ENCODE data around the gene ACADSB.

DNA sequence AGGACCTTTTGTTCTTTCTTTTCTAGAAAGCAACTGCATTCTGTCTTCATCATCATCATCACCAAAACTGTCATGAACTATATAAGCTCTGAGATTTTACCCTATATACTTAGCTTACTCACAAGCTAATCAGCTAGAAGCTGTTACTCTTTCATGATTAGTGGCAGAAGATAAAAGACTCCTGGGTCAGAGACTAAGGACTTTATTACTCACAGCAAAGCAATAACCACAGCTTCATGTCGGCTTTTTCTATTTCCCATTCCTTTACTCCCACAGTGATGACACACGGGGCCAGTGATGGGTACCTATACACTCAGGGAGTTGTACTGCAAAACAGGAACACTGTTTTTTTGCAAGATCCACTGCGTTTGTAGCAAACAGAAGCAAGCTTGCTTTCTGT, 46.4 kb upstream of the ACADSB start:
- TF ChIP-seq, protein P1, sequence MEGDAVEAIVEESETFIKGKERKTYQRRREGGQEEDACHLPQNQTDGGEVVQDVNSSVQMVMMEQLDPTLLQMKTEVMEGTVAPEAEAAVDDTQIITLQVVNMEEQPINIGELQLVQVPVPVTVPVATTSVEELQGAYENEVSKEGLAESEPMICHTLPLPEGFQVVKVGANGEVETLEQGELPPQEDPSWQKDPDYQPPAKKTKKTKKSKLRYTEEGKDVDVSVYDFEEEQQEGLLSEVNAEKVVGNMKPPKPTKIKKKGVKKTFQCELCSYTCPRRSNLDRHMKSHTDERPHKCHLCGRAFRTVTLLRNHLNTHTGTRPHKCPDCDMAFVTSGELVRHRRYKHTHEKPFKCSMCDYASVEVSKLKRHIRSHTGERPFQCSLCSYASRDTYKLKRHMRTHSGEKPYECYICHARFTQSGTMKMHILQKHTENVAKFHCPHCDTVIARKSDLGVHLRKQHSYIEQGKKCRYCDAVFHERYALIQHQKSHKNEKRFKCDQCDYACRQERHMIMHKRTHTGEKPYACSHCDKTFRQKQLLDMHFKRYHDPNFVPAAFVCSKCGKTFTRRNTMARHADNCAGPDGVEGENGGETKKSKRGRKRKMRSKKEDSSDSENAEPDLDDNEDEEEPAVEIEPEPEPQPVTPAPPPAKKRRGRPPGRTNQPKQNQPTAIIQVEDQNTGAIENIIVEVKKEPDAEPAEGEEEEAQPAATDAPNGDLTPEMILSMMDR (IDR thresholded peaks at IDR 0.05), result no peak
- TF ChIP-seq POLR2A (IDR thresholded peaks at IDR 0.05) (no peak), POLR2AphosphoS5 (IDR thresholded peaks at IDR 0.05) (no peak)

Measured in transverse colon (tissue), 4 donors.